Activated naive CD4-positive, alpha-beta T cell treated with anti-CD3 and anti-CD28 coated beads for 36 hours (primary cell): ENCODE measurements around the gene CD300H. TPM values are rescaled to one million over a fixed set of nuclear protein-coding genes. Genes with fewer than 3 reads are reported as not detected.
"Not testable (repeated sequence)": the region's sequence is repeated elsewhere in the genome, so short reads cannot be mapped to it uniquely, and the experiment has no call there.

Source experiments
- CTCF ChIA-PET: fragments of 350-600 bp; sonication (Branson Sonifier 250); formaldehyde crosslinking; loops from one replicate; lab custom pipeline; 2021; ENCODE audit warnings: antibody characterized with exemption; lab: Charles Lee
- DNase-seq: peaks from one replicate; pipeline ENCODE4 v3.0.0-alpha.2; 2020
- H3K27ac Mint-ChIP-seq: one replicate; pipeline ENCODE4 v1.8.0; 2021; ENCODE audit warnings: mild to moderate bottlenecking, mixed read lengths
- H3K27me3 Mint-ChIP-seq: one replicate; pipeline ENCODE4 v1.8.0; 2021; ENCODE audit warnings: low read depth, mixed read lengths
- H3K36me3 Mint-ChIP-seq: one replicate; pipeline ENCODE4 v1.8.0; 2021; ENCODE audit warnings: low read depth, mixed read lengths
- H3K4me1 Mint-ChIP-seq: one replicate; pipeline ENCODE4 v1.8.0; 2021; ENCODE audit warnings: low read depth, mixed read lengths
- H3K4me3 Mint-ChIP-seq: one replicate; pipeline ENCODE4 v1.8.0; 2021; ENCODE audit warnings: mild to moderate bottlenecking, moderate library complexity, mixed read lengths
- H3K9me3 Mint-ChIP-seq: one replicate; pipeline ENCODE4 v1.8.0; 2021; ENCODE audit warnings: mixed read lengths
- intact Hi-C: fragments of 100-400 bp; cut with micrococcal nuclease; formaldehyde crosslinking; loops from one replicate; pipeline ENCODE4 v1.15.1; 2023
- total RNA-seq, 2 experiments: library from RNA; stranded (reverse); gene quantifications; one replicate each; pipeline ENCODE4 v1.2.3, GENCODE V29; 2021

CD300H gene
- total RNA-seq, 2 experiments from 2014 or later: not detected

DNA sequence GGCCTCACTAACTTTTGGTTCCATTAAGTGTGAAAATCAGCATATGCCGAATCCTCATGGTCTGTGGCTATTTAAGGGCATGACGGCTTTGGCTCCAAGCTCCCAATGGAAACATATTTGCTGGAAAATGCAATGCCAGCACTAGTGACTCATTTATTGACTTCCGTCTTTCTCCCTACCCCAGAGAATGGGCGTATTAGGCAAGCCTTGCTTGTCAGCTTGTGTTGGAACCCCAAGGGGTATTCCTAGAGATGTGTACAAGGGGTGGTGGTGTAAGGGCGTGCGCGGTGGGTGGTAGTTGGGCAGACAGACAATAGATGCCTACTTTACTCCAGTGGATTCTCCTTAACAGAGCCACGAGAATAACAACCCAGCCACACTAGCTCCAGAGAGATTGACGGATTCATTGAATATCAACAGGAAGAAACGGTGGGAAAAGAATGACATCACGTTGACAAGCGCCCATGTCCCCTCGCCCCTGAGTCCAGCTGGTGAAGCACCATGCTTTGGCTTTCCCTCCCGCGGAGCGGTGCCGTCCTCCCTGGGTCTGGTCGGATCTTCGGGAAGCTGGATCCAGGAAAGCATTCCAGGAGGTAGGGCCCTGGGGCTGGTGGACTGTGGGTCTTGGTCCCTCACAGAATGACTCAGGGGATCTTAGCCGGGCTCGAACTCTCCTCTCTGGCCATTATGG is 46.4 kb downstream of the CD300H start:
- Mint-ChIP-seq H3K27ac (no peak overlapping the region), H3K4me3 (no peak overlapping the region), H3K9me3 (peaks cover 6% of the 10 kb centered on the region), H3K4me1 (no peaks in the 10 kb centered on the region), H3K27me3 (peaks cover 31% of the 10 kb centered on the region), H3K36me3 (no peaks in the 10 kb centered on the region)
- no peak for DNase-seq
- intact Hi-C loops: no loop called here
- CTCF ChIA-PET: interaction anchor here (1.1 kb wide), 1 partner anchor 152 kb away, joined by 3 read pairs; no protein-coding TSS in a partner anchor

DNA sequence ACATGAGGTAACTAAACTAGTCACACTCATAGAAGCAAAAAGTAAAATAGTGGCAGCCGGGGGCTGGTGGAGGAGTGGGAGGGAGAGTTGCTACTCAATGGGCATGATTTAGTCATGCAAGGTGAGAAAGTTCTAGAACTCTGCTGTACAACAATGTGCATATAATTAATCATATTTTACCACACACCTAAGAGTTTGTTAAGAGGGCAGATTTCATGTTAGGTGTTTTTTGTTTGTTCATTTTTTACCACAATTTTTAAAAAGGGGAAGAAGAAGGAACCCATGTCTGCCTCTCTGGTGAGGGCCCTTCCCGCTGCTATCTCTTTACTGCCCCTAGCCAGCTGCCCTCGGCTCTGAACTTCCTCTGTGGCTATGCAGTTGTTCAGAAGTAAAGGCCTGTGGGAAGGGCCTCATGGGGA is 47.3 kb downstream of the CD300H start:
- Mint-ChIP-seq H3K4me1 (no peaks in the 10 kb centered on the region), H3K4me3 (no peak overlapping the region), H3K27ac (no peak overlapping the region), H3K9me3 (peaks cover 6% of the 10 kb centered on the region), H3K27me3 (peaks cover 29% of the 10 kb centered on the region), H3K36me3 (no peaks in the 10 kb centered on the region)
- DNase-seq: no peak
- intact Hi-C loops: no loop called here
- CTCF ChIA-PET: interaction anchor here (1.1 kb wide), 1 partner anchor 151 kb away, joined by 3 read pairs; no protein-coding TSS in a partner anchor

GRCh38 chr17:74518413-74518981 is 48.8 kb downstream of the CD300H start:
- CTCF ChIA-PET, H3K27ac Mint-ChIP-seq, DNase-seq, H3K4me3 Mint-ChIP-seq, intact Hi-C loops: not testable (repeated sequence)
- peaks cover 10% of the 10 kb centered on the region for H3K36me3 Mint-ChIP-seq
- H3K9me3 Mint-ChIP-seq: peaks cover 18% of the 10 kb centered on the region
- H3K27me3 Mint-ChIP-seq: peaks cover 30% of the 10 kb centered on the region
- H3K4me1 Mint-ChIP-seq: peaks cover 11% of the 10 kb centered on the region

DNA sequence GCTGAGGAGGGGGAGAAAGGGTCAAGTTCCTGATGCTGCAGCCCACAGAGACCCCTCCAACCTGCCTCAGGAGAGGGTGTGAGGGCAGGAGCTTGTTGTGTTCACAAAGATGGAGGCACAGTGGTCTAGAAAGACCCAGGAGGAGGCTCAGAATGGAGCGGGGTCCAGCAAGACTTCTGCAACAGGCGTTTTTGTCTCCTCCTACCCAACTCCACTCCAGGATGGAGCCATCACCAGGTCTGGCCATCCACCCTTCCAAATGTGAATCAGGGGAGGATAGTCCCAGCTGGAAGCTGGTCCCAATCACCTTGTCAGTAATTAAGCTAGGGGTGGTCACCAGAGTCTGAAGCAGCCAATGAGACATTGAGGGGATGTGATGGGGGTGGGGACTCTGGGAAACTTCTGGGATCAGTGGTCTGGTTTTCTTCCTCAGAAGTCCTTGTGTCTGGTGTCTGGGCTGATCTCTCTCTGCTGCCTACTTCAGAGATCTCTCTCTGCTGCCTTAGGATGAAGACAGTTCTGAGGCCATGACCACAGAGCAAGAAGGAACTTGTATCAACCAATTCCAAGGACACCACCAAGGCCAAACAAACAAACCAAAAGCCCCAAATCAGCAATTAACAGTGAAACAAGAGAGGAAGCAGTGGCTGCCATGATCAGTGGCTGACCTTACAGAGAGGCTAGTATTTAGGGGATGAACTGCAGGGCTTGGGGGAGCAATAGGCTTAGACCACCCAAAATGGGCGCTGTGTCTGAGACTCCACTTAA is 50.6 kb downstream of the CD300H start:
- no peak for DNase-seq
- peaks cover 29% of the 10 kb centered on the region for H3K27me3 Mint-ChIP-seq
- peaks cover 10% of the 10 kb centered on the region for H3K36me3 Mint-ChIP-seq
- H3K27ac Mint-ChIP-seq: no peak overlapping the region
- no peak overlapping the region for H3K4me3 Mint-ChIP-seq
- peaks cover 18% of the 10 kb centered on the region for H3K9me3 Mint-ChIP-seq
- intact Hi-C loops: no loop called here
- peaks cover 20% of the 10 kb centered on the region for H3K4me1 Mint-ChIP-seq
- CTCF ChIA-PET: interaction anchor here (0.7 kb wide), 1 partner anchor 19 kb away, joined by 6 read pairs; no protein-coding TSS in a partner anchor

DNA sequence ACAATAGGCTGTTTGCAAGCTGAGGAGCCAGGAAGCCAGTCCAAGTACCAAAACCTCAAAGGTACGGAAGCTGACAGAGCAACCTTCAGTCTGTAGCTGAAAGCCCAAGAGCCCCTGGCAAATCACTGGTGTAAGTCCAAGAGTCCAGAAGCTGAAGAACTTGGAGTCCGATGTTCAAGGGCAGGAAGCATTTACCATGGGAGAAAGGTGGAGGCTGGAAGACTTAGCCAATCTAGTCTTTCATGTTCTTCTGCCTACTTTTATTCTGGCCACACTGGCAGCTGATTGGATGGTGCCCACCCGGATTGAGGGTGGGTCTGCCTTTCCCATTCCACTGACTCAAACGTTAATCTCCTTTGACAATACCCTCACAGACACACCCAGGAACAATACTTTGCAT is 51.4 kb downstream of the CD300H start:
- CTCF ChIA-PET: no interaction called here
- intact Hi-C loops: loop anchor here (2.0 kb wide), 1 partner anchor 49 kb away; the partner anchor contains the start of gene CD300A
- H3K27ac Mint-ChIP-seq: no peak overlapping the region

DNA sequence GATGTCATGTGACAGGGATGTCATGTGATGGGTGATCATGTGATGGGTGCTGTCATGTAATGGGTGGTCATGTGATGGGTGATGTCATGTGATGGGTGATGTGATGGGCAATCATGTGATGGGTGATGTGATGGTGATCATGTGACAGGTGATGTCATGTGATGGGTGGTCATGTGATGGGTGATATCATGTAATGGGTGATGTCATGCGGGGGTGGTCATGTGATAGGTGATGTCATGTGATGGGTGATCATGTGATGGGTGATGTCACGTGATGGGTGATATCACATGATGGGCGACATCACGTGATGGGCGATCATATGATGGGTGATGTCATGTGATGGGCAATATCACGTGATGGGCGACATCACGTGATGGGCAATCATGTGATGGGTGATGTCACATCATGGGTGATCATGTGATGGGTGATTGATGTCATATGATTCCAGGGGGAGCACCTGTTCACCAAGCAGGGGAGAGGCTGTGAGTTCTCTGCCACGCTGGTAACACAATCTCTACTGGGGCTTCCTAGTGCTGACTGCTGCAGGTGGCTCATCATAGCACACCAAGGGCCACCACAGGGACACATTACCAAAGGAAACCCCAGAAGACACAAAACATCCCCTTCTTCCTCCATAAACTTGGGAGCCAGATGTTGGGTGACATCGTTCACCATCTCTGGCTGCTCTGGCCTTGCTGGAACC is 52.5 kb downstream of the CD300H start:
- peak overlapping the region; percentile 51 for H3K4me3 Mint-ChIP-seq
- H3K36me3 Mint-ChIP-seq: peaks cover 10% of the 10 kb centered on the region
- intact Hi-C loops: loop anchor here (2.0 kb wide), 1 partner anchor 48 kb away; the partner anchor contains the start of gene CD300A
- CTCF ChIA-PET: no interaction called here
- H3K9me3 Mint-ChIP-seq: peaks cover 18% of the 10 kb centered on the region
- peaks cover 20% of the 10 kb centered on the region for H3K4me1 Mint-ChIP-seq
- H3K27ac Mint-ChIP-seq: peak overlapping the region; percentile 83
- DNase-seq: no peak
- peaks cover 16% of the 10 kb centered on the region for H3K27me3 Mint-ChIP-seq

More for the DNA sequence above, 51.4 kb downstream of the CD300H start:
- peaks cover 10% of the 10 kb centered on the region for H3K36me3 Mint-ChIP-seq
- H3K27me3 Mint-ChIP-seq: peaks cover 21% of the 10 kb centered on the region
- DNase-seq: no peak
- H3K4me1 Mint-ChIP-seq: peaks cover 20% of the 10 kb centered on the region
- peaks cover 18% of the 10 kb centered on the region for H3K9me3 Mint-ChIP-seq
- no peak overlapping the region for H3K4me3 Mint-ChIP-seq

- H3K4me1 Mint-ChIP-seq: peaks cover 20% of the 10 kb centered on the region
- intact Hi-C loops: loop anchor here (2.0 kb wide), 1 partner anchor 47 kb away; the partner anchor contains the start of gene CD300A
- H3K36me3 Mint-ChIP-seq: peaks cover 10% of the 10 kb centered on the region
- peak overlapping the region; percentile 51 for H3K4me3 Mint-ChIP-seq
- CTCF ChIA-PET: no interaction called here
- peaks cover 16% of the 10 kb centered on the region for H3K27me3 Mint-ChIP-seq
- peaks cover 18% of the 10 kb centered on the region for H3K9me3 Mint-ChIP-seq
- peak; percentile 81 for DNase-seq
- peak overlapping the region; percentile 83 for H3K27ac Mint-ChIP-seq
Measured at GRCh38 chr17:74513987-74514631, 53.2 kb downstream of the CD300H start.

DNA sequence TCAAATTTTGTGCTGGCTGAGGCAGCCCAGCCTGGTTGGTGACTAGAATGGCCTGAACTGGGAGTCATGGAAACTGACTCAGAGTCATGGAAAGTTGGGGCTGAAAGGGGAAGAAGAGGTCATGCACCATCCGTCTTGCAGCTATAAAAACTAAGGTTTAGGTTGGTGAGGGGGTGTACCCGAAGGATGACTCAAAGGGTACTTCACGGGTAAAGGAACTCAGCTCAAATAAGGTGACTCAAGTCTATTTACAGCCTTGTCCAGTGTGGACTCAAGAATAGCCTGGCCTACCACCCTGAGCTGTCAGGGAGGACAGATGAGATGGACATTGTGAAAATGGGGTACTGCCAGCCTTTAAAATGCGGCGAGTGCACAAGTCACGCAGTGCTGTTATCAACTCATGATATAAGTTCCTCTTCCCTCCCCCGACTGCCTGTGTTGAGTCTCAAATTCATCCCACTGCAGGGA is 54.7 kb downstream of the CD300H start:
- Mint-ChIP-seq H3K4me1 (peaks cover 20% of the 10 kb centered on the region), H3K9me3 (peaks cover 12% of the 10 kb centered on the region), H3K27me3 (peaks cover 16% of the 10 kb centered on the region), H3K4me3 (no peak overlapping the region), H3K36me3 (peaks cover 10% of the 10 kb centered on the region), H3K27ac (no peak overlapping the region)
- intact Hi-C loops: no loop called here
- peak; percentile 61 for DNase-seq
- CTCF ChIA-PET: interaction anchor here (1.0 to 1.7 kb wide), 2 partner anchors 16 to 310 kb away, joined by 3 to 4 read pairs; no protein-coding TSS in a partner anchor

GRCh38 chr17:74512036-74512435 is 55.3 kb downstream of the CD300H start:
- no peak overlapping the region for H3K4me3 Mint-ChIP-seq
- intact Hi-C loops: no loop called here

More at GRCh38 chr17:74512036-74512435, 55.3 kb downstream of the CD300H start:
- Mint-ChIP-seq H3K27me3 (peaks cover 14% of the 10 kb centered on the region), H3K9me3 (peaks cover 12% of the 10 kb centered on the region), H3K27ac (no peak overlapping the region), H3K36me3 (peaks cover 10% of the 10 kb centered on the region), H3K4me1 (peaks cover 20% of the 10 kb centered on the region)
- CTCF ChIA-PET: interaction anchor here (0.9 to 1.7 kb wide), 3 partner anchors 15 to 310 kb away, joined by 3 to 4 read pairs (median 4); partner anchors contain the start of gene CD300LB
- DNase-seq: no peak
